Measurements from ENCODE around the gene CSNK1A1. TPM values are rescaled to one million over a fixed set of nuclear protein-coding genes. Genes with fewer than 3 reads are reported as not detected.
A peak's percentile ranks its signal among the peaks of the same experiment; 100 is the strongest.
"Not testable (repeated sequence)": the region's sequence is repeated elsewhere in the genome, so short reads cannot be mapped to it uniquely, and the experiment has no call there.

Gene CSNK1A1
- total RNA-seq, 1 experiment from 2014 or later: 287 TPM

- intact Hi-C loops (cut with micrococcal nuclease; ENCODE audit: unreplicated experiment): no loop called here
- no peaks in the 10 kb centered on the region for H3K27me3 ChIP-seq (ENCODE audit: control insufficient read depth, insufficient read depth, low read length)
- TF ChIP-seq REST (IDR thresholded peaks at IDR 0.05; ENCODE audit: insufficient read depth in 1 of 2, low read depth in 2 of 2, low read length in 1 of 2): no peak
- no peak for TF ChIP-seq TCF7L2 (IDR thresholded peaks at IDR 0.05; ENCODE audit: low read depth, low read length)
- TF ChIP-seq POLR2AphosphoS5 (IDR thresholded peaks at IDR 0.05; ENCODE audit: low read depth, low read length): no peak
- no peak for TF ChIP-seq SIN3A (IDR thresholded peaks at IDR 0.05; ENCODE audit: borderline replicate concordance, insufficient read depth, low read depth, low read length)
- TF ChIP-seq CTCF (IDR thresholded peaks at IDR 0.05): no peak
- H3K4me1 ChIP-seq (ENCODE audit: control insufficient read depth, insufficient read depth, low read length): peaks cover 23% of the 10 kb centered on the region
- no peaks in the 10 kb centered on the region for H3K36me3 ChIP-seq (ENCODE audit: control insufficient read depth, insufficient read depth, low read length)
- ChIA-PET CTCF (no interaction called here), POLR2A (interaction anchor here (0.7 kb wide), 1 partner anchor 93 kb away, joined by 3 read pairs; no protein-coding TSS in a partner anchor)
- DNase-seq (ENCODE audit: low read depth, low spot score) (no peak), ATAC-seq (peak; percentile 76)
- no peaks in the 10 kb centered on the region for H3K9me3 ChIP-seq (ENCODE audit: control insufficient read depth, insufficient read depth, low read depth, low read length)
- in situ Hi-C loops (cut with HindIII; ENCODE audit: low pct_unique_long_range_greater_than_20kb, low sequenced_read_pairs): no loop called here
- no peak overlapping the region for H3K27ac ChIP-seq (ENCODE audit: low read length)
- BruUV-seq (replicated peaks): no TSS peak
- no peak overlapping the region for H3K4me3 ChIP-seq (ENCODE audit: low read depth in 2 of 2, low read length in 2 of 2)
Measured at GRCh38 chr5:149466457-149466972, 84.7 kb downstream of the CSNK1A1 start.

DNA sequence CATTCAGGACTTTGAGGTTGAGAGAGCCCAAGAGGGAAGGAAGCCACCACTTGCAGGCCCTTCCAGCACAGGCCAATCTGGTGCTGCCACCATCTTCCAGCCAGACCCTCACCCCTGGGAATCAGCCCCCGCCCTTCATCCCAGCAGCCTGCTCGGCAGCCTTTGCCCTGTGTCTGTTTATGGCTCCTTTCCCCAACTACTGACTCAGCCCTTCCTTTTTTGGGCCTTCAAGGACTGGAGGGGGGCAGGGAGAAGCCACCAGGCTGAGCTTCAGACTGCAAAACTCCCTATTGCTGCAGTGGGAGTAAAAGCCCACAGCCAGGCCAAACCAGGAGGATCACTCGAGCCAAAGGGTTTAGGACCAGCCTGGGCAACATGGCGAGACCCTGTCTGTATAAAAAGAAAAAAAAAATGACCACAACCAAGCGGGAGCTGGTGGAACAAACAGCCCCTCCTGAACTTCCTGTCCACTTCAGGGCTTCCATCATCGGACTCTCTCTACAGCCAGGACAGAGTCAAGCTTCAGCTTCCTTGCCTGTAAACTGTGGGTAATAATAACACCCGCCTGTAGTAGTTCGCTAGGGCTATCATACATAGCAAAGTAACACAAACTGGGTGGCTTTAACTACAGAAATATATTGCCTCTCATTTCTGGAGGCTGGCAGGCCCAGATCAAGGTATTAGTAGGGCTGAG, 86.3 kb downstream of the CSNK1A1 start:
- in situ Hi-C loops (cut with HindIII; ENCODE audit: low pct_unique_long_range_greater_than_20kb, low sequenced_read_pairs) (no loop called here), intact Hi-C loops (cut with micrococcal nuclease; ENCODE audit: unreplicated experiment) (no loop called here)
- H3K27ac ChIP-seq (ENCODE audit: low read length): peak overlapping the region; percentile 6
- H3K36me3 ChIP-seq (ENCODE audit: control insufficient read depth, insufficient read depth, low read length): no peaks in the 10 kb centered on the region
- peaks cover 17% of the 10 kb centered on the region for H3K4me1 ChIP-seq (ENCODE audit: control insufficient read depth, insufficient read depth, low read length)
- no peaks in the 10 kb centered on the region for H3K27me3 ChIP-seq (ENCODE audit: control insufficient read depth, insufficient read depth, low read length)
- no peak overlapping the region for H3K4me3 ChIP-seq (ENCODE audit: low read depth in 2 of 2, low read length in 2 of 2)
- ChIA-PET POLR2A (no interaction called here), CTCF (interaction anchor here (1.2 to 1.7 kb wide), 2 partner anchors 21 to 153 kb away, joined by 3 to 4 read pairs; no protein-coding TSS in a partner anchor)
- BruUV-seq (replicated peaks): no TSS peak
- no peaks in the 10 kb centered on the region for H3K9me3 ChIP-seq (ENCODE audit: control insufficient read depth, insufficient read depth, low read depth, low read length)
- no peak for TF ChIP-seq SIN3A (IDR thresholded peaks at IDR 0.05; ENCODE audit: borderline replicate concordance, insufficient read depth, low read depth, low read length)
- no peak for TF ChIP-seq POLR2AphosphoS5 (IDR thresholded peaks at IDR 0.05; ENCODE audit: low read depth, low read length)
- no peak for TF ChIP-seq TCF7L2 (IDR thresholded peaks at IDR 0.05; ENCODE audit: low read depth, low read length)
- no peak for TF ChIP-seq CTCF (IDR thresholded peaks at IDR 0.05)
- TF ChIP-seq REST (IDR thresholded peaks at IDR 0.05; ENCODE audit: insufficient read depth in 1 of 2, low read depth in 2 of 2, low read length in 1 of 2): no peak
- ATAC-seq (no peak), DNase-seq (ENCODE audit: low read depth, low spot score) (no peak)

DNA sequence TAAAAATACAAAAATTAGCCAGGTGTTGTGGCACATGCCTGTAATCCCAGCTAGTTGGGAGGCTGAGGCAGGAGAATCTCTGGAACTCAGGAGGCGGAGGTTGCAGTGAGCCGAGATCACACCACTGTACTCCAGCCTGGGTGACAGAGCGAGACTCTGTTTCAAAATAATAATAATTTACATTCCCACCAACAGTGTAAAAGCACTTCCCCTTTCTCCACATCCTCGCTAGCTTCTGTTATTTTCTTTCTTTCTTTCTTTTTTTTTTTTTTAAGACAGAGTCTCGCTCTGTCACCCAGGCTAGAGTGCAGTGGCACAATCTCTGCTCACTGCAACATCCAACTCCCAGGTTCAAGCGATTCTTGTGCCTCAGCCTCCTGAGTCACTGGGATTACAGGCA, 89.3 kb downstream of the CSNK1A1 start:
- H3K36me3 ChIP-seq (ENCODE audit: control insufficient read depth, insufficient read depth, low read length); in situ Hi-C loops (cut with HindIII; ENCODE audit: low pct_unique_long_range_greater_than_20kb, low sequenced_read_pairs); H3K9me3 ChIP-seq (ENCODE audit: control insufficient read depth, insufficient read depth, low read depth, low read length); BruUV-seq (replicated peaks); intact Hi-C loops (cut with micrococcal nuclease; ENCODE audit: unreplicated experiment); ATAC-seq; POLR2A ChIA-PET; DNase-seq (ENCODE audit: low read depth, low spot score); H3K27me3 ChIP-seq (ENCODE audit: control insufficient read depth, insufficient read depth, low read length); H3K4me3 ChIP-seq (ENCODE audit: low read depth in 2 of 2, low read length in 2 of 2); H3K27ac ChIP-seq (ENCODE audit: low read length): not testable (repeated sequence)
- peaks cover 21% of the 10 kb centered on the region for H3K4me1 ChIP-seq (ENCODE audit: control insufficient read depth, insufficient read depth, low read length)
- CTCF ChIA-PET: interaction anchor here (0.6 kb wide), 1 partner anchor 14 kb away, joined by 3 read pairs; no protein-coding TSS in a partner anchor

Measured in Panc1 (cell line).